GM18507 (cell line): Measurements from ENCODE around the gene ZNF576.
"Not testable (repeated sequence)": the region's sequence is repeated elsewhere in the genome, so short reads cannot be mapped to it uniquely, and the experiment has no call there.

Experiments used
- DNase-seq: peaks from one replicate; pipeline ENCODE4 v3.0.0; 2011; ENCODE audit warnings: low read depth; ENCODE audit not compliant: insufficient read length; ENCODE audit errors: extremely low spot score
- FAIRE-seq: peaks from 2 replicates; lab custom pipeline; 2011; peaks lifted over from hg19 to GRCh38; lab: Jason Lieb, UNC

The ZNF576 gene

GRCh38 chr19:43622956-43623355, 26.6 kb downstream of the ZNF576 start:
- FAIRE-seq = no peak
- DNase-seq = no peak

DNA sequence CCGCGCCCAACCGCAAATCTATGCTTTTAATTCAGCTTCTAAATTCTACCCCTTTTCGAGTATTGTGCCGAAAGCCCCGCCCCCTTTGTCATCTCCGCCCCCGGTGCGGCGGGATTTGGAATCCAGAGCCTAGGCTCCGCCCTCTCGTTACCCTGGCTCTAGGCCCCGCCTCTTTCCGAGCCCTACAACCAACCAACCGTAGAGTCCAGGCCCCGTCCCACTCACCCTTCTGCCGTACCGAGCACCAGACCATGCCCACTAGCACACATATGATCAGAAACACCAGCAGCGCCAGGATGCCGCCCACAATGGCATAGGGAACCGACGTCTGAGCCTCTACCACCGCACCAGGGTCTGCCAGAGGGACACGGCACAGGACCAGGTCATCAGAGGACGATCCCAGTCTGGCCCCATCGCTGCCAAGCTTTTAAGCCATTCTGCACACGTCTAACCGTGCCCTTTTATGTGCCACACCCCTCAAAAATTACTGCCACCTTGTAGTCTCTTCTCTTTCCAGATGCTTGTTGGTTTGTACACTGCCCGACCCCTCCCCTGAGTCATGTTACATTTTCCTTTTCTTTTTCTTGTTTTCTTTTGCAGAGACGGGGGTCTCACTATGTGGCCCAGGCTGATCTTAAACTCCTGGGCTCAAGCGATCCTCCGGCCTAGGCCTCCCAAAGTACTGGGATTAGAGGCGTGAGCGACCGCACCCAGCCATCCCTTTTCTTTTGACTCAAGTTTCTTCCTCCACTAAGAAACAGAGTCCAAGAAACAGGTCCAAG, 27.7 kb downstream of the ZNF576 start:
- no peak for FAIRE-seq
- DNase-seq = no peak

DNA sequence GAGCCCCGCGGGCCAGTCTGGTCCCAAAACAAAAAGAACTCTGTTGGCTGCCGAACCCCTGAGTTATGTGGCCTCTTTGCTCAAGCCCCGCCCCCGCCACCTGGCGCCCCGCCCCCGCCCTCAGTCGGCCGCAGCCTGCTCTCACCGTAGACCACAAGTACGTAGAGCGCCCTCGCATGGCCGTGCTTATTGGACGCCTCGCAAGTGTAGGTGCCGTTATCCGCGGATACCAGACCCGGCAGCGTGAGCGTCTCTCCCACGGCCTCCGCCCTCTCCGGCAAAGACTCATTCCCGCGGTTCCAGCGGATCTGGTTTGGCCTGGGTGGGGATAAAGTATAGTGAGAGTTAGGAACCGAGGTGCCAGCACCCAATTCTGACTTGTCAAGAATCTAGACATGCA, 28.5 kb downstream of the ZNF576 start:
- FAIRE-seq (peak; percentile 62), DNase-seq (no peak)

DNA sequence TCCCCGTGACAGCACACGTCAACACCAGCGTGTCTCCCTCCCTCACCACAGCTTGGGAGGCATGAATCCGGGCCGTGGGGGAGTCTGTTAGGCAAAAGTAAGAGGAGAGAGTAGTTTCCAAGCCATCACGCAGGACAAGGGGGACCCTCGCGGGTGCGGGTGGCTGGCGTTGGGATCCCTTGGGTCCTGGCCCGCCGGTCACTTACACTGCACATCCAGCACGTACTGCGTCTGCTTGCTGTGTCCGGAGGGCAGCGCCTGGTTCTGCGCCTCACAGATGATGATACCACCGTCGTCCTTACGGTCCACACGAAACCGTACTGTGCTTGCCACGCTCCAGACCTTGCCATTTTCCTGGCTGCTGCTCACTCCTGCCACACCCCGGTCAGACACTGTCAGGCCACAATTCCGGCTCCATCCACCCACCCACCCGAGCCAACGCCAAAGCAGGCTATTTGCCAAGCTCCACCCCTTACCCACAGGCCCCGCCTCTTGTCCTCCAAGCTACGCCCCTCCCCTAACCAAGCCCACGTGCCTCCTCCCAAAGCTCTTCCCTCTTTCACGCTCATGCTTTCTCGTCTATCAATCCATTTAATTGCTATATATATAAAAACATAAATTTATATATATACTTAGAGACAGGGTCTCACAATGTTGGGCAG, 29.7 kb downstream of the ZNF576 start:
- DNase-seq = no peak
- no peak for FAIRE-seq

DNA sequence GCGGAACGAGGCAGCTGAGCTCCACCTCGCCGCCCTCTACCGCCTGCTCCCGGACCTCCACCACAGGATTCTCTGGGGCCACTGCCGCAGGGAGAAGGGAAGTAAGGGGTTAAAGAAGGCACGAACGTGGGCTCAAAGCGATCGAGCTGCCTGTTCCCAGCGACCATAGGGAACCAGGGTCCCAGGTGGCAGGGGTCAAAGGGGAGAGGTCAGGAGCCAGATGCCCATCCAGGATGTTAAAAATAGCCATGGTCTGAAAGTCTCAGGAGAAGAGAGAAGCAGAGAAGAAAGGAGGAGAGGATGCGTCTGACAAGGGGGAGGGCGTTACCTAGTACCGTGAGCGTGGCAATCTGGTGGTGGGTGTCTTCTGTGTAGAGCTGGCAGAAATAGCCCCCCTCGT, 30.4 kb downstream of the ZNF576 start:
- FAIRE-seq (no peak), DNase-seq (no peak)

- DNase-seq = no peak
- FAIRE-seq = no peak
Observed at GRCh38 chr19:43628646-43629326, 32.4 kb downstream of the ZNF576 start.

- no peak for DNase-seq
- no peak for FAIRE-seq
Observed at GRCh38 chr19:43631491-43631890, 35.1 kb downstream of the ZNF576 start.

DNA sequence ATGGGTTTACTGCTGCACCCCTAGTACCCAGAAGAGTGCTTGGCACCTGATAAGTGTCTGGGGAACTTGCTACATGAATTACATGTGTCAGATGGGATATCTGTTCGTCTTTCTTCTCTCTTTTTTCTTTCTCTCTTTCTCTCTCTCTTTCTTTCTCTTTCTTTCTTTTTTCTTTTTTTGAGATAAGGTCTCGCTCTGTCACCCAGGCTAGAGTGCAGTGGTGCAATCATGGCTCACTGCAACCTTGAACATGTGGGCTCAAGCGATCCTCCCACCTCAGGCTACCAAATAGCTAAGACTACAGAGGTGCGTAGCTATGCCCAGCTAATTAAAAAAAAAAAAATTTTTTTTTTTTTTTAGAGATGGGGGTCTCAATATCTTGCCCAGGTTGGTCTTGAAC, 37.1 kb downstream of the ZNF576 start:
- DNase-seq = no peak
- FAIRE-seq = no peak

DNA sequence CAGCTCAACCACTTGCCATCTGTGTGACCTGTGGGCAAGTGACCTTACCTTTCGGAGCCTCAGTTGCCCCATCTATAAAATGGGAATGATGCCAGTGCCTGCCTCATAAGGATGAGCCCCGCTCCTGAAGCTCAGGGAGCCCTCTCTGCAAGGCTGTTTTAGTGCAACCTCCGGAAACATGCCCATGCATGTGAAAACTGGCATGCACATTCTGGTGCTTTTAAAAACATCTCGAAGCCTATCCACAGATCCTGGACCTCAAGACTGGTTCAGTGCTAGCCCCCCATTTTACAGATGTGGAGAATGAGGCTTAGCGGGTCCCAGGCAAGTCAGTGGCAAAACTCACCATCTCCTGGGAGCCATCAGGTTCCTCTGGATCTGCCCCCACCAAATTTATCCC, 37.7 kb downstream of the ZNF576 start:
- FAIRE-seq = no peak

GRCh38 chr19:43634506-43634871, 38.1 kb downstream of the ZNF576 start:
- no peak for FAIRE-seq
- no peak for DNase-seq

More for the DNA sequence above, 37.7 kb downstream of the ZNF576 start:
- no peak for DNase-seq

DNA sequence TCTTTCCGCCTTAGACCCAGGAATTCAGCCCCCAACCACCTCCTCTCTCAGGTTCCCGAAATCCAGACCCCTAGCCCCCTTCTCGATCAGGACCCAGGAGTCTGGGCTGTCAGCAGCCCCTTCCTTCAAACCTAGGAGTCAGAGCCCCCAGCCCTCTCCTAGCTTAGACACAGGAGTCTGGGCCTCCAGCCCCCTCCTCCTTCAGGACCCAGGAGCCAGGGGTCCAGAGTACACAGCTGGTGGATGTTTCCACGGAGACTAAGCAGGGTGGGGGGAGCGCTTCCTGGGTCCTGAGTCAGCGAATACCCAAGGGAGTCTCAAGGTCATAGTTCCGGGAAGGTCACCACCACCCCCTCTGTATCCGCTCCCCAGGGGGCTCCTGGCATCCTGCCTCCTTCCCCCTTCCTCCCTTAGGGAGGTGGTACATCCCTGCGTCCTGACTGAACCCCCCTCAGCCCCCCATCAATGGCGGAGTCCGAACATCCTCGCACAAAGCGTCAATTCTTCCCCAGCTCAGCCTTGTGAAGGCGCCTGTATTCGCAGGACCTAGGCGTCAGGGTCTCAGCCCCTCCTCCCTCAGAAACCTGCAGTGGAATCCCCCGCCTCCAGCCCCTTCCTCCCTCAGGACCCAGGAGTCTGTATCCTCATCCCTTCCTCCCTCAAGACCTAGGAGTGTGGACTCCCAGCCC, 38.6 kb downstream of the ZNF576 start:
- FAIRE-seq (no peak), DNase-seq (no peak)

DNA sequence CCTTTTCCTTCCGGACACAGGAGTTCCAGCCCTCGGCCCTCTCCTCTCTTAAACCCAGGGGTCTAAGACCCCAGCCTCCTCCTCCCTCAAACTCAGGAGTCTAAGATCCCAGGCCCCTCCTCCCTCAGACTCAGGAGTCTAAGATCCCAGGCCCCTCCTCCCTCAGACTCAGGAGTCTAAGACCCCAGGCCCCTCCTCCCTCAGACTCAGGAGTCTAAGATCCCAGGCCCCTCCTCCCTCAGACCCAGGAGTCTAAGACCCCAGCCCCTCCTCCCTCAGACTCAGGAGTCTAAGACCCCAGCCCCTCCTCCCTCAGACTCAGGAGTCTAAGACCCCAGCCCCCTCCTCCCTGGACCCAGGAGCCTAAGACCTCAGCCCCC, 39.2 kb downstream of the ZNF576 start:
- not testable (repeated sequence) for FAIRE-seq

DNA sequence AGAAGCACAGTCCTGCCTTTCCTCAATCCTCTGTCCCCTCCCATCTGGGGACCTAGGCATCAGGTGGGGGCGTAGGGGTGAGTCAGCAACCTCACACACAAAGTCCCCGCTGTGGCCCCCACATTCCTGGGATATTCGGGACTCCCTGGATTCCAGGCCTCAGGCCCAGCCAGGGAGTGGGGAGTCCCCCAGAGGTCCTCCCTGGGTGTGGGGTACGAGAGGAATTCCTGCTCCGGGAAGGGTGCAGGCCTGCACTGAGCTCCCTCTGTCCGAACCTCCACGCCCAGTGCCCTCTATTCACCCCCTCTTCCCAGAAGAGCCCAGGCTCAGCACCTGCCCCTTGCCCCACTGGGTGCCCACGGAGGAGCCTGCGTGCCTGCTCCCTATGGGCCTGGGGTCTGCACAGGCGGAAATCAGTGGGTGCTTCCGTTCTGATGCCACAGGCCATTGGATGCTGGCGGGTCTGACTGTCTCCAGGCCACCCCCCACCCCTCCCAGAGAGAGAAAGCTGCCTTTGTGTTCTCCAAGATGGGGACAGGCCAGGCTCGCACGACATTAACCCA, 39.8 kb downstream of the ZNF576 start:
- no peak for DNase-seq
- no peak for FAIRE-seq

More for the DNA sequence above, 39.2 kb downstream of the ZNF576 start:
- not testable (repeated sequence) for DNase-seq

DNA sequence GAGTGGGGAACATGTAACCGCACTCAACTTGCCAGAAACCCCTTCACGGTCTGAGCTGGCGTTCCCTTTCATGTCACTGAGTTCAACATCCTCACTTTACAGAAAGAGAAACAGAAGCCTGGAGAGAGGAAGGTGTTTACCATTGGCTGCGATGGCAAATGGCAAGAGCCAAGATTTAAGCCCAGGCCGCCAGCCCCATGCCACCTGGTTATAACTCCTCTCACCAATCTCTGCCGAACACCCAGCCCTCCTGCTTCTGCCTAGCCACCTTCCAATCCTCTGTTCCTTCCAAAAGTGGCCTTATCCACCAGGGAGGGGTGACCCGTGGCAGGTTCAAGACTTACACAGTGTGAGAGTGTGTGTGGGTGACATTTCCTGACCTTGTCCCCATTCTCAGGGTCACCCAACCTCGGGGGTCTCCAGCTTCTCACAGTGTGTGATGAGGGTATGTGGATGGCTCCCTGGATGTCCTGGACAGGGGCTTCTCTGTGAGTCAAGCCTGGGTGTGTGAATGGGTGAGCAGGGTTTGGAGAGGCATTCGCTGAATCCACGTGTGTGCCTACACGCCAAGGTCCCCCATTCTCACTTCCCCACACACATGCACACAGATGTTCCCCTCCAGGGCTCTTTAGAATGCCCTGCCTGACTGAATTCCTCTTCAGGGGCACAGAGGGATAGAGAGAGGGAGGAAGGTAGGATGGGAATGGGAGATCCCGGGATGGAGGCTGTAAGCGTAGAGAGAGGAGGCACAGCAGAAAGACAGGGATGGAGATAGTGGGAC, 42.0 kb downstream of the ZNF576 start:
- FAIRE-seq (no peak), DNase-seq (no peak)

DNA sequence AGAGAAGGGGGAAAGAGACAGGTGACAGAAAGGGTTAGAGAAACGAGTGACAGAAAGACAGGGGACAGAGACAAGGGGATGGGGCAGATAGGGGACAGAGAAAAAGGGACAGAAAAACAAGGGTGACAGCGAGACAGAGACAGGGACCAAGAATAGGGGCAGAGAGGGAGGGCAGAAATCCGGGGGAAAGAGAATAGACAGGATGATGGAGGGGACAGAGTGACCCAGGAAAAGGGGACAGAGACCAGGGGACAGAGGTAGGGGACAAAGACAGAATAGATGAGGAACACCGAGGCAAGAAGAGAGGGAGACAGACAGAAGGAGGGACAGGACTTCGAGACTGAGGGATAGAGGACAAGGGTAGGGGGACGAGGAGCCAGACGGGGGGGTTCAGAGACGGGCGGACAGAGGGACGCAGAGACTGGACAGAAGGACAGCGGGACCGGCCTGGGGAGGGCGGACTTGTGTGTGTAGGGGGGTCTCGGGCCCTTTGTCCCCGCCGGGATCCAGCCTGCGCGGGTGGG, 42.7 kb downstream of the ZNF576 start:
- FAIRE-seq (no peak), DNase-seq (no peak)

DNA sequence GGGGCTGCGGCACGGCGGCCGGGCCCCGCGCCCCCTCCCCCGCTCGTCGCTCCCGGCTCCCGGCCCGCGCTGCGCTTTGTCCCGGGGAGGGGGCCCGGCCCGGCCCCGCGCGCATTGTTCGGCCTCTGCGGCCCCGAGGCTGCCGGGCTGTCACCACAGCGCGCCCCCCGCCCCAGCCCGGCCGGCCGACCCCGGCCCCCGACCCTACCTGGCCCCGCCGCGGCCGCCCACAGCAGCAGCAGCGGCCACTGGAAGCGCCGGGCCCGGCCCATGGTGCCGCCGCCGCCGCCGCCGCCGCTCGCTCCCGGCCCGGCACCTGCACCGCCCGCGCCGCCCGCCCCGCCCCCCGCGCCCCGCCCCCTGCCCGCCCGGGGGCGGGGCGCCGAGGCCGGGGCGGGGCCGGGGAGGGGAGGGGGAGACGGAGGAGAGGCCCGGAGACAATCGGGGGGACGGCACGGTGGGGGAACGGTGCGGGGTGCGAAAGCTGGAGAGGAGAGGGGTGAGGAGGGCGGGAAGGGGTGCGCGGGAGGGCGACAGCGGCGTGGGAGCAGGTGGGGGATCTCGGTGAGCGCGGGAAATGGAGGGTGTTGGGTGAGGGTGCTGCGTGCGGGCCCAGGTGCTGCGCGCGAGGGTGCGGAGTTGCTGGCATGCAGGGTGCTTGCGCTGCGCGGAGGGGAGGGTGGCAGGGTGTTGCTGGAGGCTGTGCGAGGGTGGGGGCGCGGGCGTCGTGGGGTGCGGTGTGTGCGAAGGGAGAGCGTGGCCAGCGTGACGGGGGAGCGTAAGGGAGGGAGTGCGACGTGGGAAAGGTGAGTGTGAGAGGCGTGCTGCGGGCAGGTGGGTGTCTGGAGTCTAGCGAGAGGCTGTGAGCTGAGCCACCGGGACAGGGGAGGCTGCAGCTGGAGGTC, 43.4 kb downstream of the ZNF576 start, which contains the start of gene CADM4:
Gene CADM4, minus strand, starts transcription at position 332 of the 905 bp plus-strand sequence. Its CDS starts 60 bp downstream, at position 272.
- DNase-seq (no peak), FAIRE-seq (no peak)

GRCh38 chr19:43640424-43640757, 44.0 kb downstream of the ZNF576 start:
- DNase-seq (no peak), FAIRE-seq (no peak)

DNA sequence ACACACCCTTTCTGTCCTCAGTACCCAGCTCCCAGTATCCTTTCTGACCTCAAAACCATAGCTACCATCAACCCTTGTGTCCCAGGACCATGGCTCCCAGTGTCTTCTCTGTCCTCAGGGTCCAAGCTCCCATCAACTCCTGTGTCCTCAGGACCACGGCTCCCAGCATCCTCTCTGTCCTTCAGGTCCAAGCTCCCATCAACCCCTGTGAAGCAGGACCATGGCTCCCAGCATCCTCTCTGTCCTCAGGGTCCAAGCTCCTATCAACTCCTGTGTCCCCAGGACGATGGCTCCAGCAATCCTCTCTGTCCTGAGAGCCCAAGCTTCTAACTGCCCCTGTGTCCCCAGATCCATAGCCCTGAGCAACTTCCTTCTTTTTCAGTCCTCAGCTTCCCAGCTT, 44.9 kb downstream of the ZNF576 start:
- no peak for FAIRE-seq

More for the DNA sequence above, 44.9 kb downstream of the ZNF576 start:
- no peak for DNase-seq
